Measurements from ENCODE around the gene SKIDA1. TPM values are rescaled to one million over a fixed set of nuclear protein-coding genes. Genes with fewer than 3 reads are reported as not detected.

The SKIDA1 gene
- total RNA-seq, 1 experiment from 2014 or later: 10.4 TPM

DNA sequence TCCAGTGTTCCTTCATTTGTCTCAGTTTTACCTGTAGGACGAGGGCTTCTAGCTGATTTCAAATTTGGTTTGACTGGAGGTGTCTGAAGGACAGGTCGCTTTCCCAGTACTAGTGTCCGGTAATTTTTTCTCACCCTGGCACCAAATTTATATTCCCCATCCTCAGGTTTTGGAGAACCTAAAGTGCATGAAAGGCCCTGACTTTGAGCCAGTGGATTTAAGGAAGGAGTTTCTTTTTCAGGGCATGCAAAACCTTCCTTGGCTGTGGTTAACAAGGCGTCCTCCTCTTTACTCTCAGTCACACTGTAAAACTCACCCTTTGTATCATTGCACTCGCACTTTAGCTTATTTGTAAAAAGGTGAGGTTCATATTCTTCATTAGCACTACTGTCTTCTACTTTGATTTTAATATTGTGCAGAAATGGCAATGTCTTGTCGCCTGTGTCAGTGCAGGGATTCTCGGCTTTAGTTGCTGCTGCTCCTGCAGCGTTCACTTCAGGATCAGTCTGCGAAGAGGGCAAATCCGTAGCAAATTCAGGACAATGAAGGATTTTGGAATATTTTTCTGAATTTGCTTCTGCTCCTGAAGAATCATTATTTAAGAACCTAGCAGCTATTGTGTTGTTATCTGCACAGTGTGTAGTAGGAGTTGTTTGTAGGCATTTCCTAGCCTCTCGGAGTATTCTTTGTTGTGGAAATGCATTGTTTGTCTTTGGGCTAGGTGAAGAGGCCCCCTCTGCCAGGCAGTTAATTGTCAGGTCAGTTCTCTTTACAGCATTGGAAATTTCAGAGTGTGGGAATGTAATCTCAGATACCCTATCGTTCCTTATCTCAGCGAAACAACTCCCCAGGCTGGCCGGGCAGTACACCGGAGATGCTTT lies 9.9 kb downstream of the SKIDA1 start:
- peaks cover 32% of the 10 kb centered on the region; the same call in 1 of the 2 replicates for H3K27me3 ChIP-seq (ENCODE audit: control insufficient read depth, insufficient read depth, low read length)
- peak overlapping the region; percentile 55 for H3K4me3 ChIP-seq (ENCODE audit: insufficient read depth, low read depth, low read length)
- peak; percentile 57 for DNase-seq
- H3K36me3 ChIP-seq (replicated peaks; ENCODE audit: control insufficient read depth, insufficient read depth, low read length): no peaks in the 10 kb centered on the region

GRCh38 chr10:21514818-21515351 lies 10.6 kb downstream of the SKIDA1 start:
- Histone ChIP-seq H3K36me3 (replicated peaks; ENCODE audit: control insufficient read depth, insufficient read depth, low read length) (no peaks in the 10 kb centered on the region), H3K4me3 (ENCODE audit: insufficient read depth, low read depth, low read length) (peak overlapping the region; percentile 55), H3K27me3 (ENCODE audit: control insufficient read depth, insufficient read depth, low read length) (peaks cover 26% of the 10 kb centered on the region; the same call in 1 of the 2 replicates)
- no peak for DNase-seq

- Histone ChIP-seq H3K36me3 (replicated peaks; ENCODE audit: control insufficient read depth, insufficient read depth, low read length) (no peaks in the 10 kb centered on the region), H3K27me3 (ENCODE audit: control insufficient read depth, insufficient read depth, low read length) (peaks cover 24% of the 10 kb centered on the region; the same call in 1 of the 2 replicates), H3K4me3 (ENCODE audit: insufficient read depth, low read depth, low read length) (peak overlapping the region; percentile 55; the same call in 1 of the 2 replicates)
- DNase-seq: no peak
Observed at GRCh38 chr10:21514129-21514817, 11.2 kb downstream of the SKIDA1 start.

GRCh38 chr10:21513405-21513788 lies 12.1 kb downstream of the SKIDA1 start:
- Histone ChIP-seq H3K36me3 (replicated peaks; ENCODE audit: control insufficient read depth, insufficient read depth, low read length) (no peaks in the 10 kb centered on the region), H3K27me3 (ENCODE audit: control insufficient read depth, insufficient read depth, low read length) (peaks cover 29% of the 10 kb centered on the region; the same call in 1 of the 2 replicates), H3K4me3 (ENCODE audit: insufficient read depth, low read depth, low read length) (peak overlapping the region; percentile 10; the same call in 1 of the 2 replicates)
- DNase-seq: no peak

GRCh38 chr10:21512573-21513404 lies 12.7 kb downstream of the SKIDA1 start:
- Histone ChIP-seq H3K4me3 (ENCODE audit: insufficient read depth, low read depth, low read length) (peak overlapping the region; percentile 10; the same call in 1 of the 2 replicates), H3K27me3 (ENCODE audit: control insufficient read depth, insufficient read depth, low read length) (peaks cover 27% of the 10 kb centered on the region; the same call in 1 of the 2 replicates), H3K36me3 (replicated peaks; ENCODE audit: control insufficient read depth, insufficient read depth, low read length) (no peaks in the 10 kb centered on the region)
- DNase-seq: no peak

DNA sequence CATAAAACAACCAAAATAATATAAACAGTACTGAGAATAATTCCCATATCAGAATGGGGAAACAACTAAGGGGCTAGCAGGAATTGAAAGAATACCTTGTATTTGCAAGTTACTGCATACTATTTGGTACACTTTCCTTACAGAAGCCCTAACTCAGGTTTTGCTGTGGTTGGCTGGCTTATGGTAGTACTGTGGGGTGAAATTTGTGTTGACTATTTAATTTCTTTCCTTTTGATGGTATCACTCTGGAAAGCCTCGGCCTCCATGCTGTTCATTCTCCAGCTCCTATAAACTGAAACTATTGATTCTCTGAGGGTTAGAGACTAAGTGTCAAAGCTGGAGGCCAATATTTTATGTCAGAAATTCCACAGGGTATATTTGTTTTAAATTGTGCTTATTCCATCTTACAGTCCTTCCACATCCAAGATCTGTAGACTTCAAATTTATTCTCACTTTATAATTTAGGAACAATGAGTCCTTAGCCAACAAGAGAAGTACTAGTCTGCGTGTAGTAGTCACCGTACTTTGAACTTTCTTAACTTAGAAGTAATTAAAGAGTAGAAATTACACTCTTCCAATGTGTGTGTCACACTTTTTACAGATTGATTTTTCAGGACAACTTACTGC lies 13.4 kb downstream of the SKIDA1 start:
- no peak for DNase-seq
- no peaks in the 10 kb centered on the region for H3K36me3 ChIP-seq (replicated peaks; ENCODE audit: control insufficient read depth, insufficient read depth, low read length)
- H3K27me3 ChIP-seq (ENCODE audit: control insufficient read depth, insufficient read depth, low read length): peaks cover 30% of the 10 kb centered on the region; the same call in 1 of the 2 replicates
- peak overlapping the region; percentile 3; the same call in 1 of the 2 replicates for H3K4me3 ChIP-seq (ENCODE audit: insufficient read depth, low read depth, low read length)

DNA sequence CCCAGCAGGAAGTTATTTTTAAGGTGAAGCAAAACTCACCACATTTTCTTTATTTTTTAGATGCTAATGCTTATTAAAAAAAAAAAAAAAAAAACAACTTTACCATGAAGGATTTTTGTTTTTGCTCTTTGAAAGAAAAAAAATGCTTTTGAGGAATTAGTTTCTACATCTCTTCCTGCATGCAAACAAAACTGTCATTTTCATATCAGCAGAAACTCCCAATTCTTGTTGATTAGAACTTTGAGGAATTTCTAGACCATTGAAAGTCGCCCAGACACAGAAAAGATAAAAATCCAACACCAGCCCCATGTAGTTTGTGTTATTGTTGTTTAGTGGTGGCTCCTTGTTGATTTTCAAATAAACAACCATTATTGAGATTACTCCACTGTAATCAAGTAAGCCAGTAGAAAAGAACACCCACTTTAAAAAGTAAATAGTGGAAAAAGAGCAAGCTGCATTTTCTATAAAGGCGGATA lies 14.3 kb downstream of the SKIDA1 start:
- DNase-seq: no peak
- H3K4me3 ChIP-seq (ENCODE audit: insufficient read depth, low read depth, low read length): peak overlapping the region; percentile 55; the same call in 1 of the 2 replicates
- H3K36me3 ChIP-seq (replicated peaks; ENCODE audit: control insufficient read depth, insufficient read depth, low read length): no peaks in the 10 kb centered on the region
- peaks cover 34% of the 10 kb centered on the region; the same call in 1 of the 2 replicates for H3K27me3 ChIP-seq (ENCODE audit: control insufficient read depth, insufficient read depth, low read length)

DNA sequence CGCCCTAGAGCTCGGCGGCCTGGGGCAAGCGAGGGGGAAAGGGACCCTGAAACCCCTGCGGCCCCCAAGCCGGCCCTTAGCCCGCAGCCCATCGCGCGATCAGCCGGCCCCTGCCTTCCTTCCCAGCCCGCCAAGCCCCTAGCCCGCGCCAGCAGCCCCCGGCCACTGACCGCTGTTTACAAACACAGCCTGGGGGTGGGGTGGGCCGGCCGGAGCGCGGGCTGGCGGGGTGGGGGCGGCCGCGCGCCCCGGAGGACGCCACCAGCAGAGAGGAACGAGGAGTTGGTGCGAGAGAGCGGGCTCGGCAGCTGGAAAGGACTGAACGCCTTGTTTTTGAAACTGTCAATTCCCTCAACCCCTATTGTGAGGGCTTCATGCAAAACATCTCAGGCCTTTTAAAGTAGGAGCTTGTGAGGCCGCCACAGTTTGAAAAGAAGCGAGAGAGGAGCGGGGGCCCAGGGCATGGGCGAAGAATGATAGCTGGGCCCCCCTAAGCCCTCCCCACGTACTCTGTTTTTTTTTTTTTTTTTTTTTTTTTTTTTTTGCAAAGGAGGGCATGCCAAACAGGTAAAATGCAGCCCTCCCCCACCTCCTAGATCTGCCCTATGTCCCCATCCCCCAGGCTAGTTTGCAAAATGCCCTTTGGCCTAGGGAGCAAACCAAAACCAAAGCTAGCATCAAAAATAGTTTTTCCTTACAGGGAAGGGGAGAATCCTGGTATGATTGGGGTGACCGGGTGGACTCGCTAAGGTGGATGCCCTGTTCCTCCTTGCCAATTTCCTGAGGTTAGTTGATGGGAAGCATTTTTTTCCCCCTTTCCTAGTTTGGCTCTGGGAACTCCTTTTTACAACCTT lies 15.0 kb downstream of the SKIDA1 start:
- peak; percentile 90 for DNase-seq

DNA sequence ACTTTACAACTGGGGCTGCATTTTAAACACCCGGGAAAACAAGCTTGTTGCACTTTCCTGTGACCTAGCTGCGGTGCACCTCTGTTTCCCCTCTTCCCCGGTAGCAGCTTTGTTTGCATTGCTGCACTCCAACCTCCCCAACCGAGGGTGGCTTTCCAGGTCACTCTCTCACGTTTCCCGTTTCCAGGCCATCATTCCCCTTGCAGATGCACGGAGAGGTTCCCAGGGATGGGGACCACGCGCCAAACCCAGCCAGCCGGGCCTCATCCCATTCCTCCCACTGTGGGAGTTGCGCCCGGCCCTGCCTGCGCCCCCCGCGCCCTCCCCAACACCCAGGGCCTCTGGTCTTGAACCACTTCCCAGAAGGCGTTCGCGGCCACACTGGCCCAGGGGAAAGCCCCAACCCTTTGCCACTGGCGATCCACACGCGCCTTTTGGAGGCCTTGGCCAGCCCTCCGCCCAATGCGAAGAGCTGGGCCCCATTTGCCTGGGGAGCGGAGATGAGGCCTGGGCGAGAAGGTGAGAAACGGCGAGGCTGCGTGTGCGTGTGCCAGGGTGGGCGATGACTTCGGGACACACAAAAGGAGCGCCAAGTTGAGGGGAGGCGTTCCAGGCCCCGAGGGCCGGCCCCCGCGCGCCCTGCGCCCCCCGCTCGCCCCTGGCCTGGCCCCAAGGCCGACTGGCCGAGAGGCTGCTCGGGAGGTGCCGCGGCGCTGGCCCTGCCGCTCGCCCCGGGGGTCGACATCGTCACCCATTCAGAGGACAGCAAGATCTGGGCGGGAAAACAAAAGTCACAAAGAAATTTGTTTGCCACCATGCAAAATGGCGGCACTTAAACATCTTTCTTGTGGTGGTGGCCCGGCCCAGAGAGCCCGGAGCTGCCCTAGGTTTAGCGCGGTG lies 15.9 kb downstream of the SKIDA1 start:
- Histone ChIP-seq H3K27me3 (ENCODE audit: control insufficient read depth, insufficient read depth, low read length) (peaks cover 35% of the 10 kb centered on the region; the same call in 1 of the 2 replicates), H3K36me3 (replicated peaks; ENCODE audit: control insufficient read depth, insufficient read depth, low read length) (no peaks in the 10 kb centered on the region), H3K4me3 (ENCODE audit: insufficient read depth, low read depth, low read length) (peak overlapping the region; percentile 55)
- DNase-seq: peak; percentile 80

More for the DNA sequence above, 15.0 kb downstream of the SKIDA1 start:
- Histone ChIP-seq H3K36me3 (replicated peaks; ENCODE audit: control insufficient read depth, insufficient read depth, low read length) (no peaks in the 10 kb centered on the region), H3K4me3 (ENCODE audit: insufficient read depth, low read depth, low read length) (peak overlapping the region; percentile 55), H3K27me3 (ENCODE audit: control insufficient read depth, insufficient read depth, low read length) (peaks cover 39% of the 10 kb centered on the region; the same call in 1 of the 2 replicates)

DNA sequence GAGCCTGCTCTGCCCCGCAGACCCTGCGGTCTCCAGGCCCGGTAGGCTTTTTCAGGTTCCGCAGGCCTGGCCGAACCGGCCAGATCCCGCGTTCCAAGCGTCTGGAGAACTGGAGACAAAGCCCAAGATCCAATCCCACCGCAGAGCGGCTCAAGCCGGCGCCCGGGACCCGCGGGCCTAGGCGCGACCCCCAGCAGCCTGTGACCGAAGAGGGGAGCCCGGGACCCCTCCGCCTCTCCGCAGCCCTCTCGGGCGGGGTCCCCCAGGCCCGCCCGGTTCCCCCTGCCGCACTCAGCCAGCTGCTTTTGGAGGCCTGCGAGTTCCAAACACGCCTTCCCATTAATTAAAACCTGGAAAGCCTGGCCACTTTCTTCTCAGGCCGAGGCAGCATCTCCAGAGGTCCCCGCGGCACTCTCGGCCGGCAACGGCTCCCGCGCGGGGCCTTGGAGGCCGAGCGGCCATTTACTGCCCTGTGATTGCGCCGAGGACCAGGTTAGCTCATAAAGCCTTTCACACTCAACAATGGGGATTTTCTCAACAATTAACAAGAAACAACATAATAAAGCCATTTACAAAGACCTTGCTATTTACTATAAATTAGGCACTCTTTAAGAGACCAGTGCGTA lies 16.7 kb downstream of the SKIDA1 start:
- DNase-seq: peak; percentile 78
- peaks cover 32% of the 10 kb centered on the region; the same call in 1 of the 2 replicates for H3K27me3 ChIP-seq (ENCODE audit: control insufficient read depth, insufficient read depth, low read length)
- H3K4me3 ChIP-seq (ENCODE audit: insufficient read depth, low read depth, low read length): peak overlapping the region; percentile 55
- no peaks in the 10 kb centered on the region for H3K36me3 ChIP-seq (replicated peaks; ENCODE audit: control insufficient read depth, insufficient read depth, low read length)

- H3K4me3 ChIP-seq (ENCODE audit: insufficient read depth, low read depth, low read length): peak overlapping the region; percentile 55; the same call in 1 of the 2 replicates
- DNase-seq: peak; percentile 52
Observed at GRCh38 chr10:21507150-21507549, 18.3 kb downstream of the SKIDA1 start.

More at GRCh38 chr10:21507150-21507549, 18.3 kb downstream of the SKIDA1 start:
- Histone ChIP-seq H3K27me3 (ENCODE audit: control insufficient read depth, insufficient read depth, low read length) (peaks cover 36% of the 10 kb centered on the region; the same call in 1 of the 2 replicates), H3K36me3 (replicated peaks; ENCODE audit: control insufficient read depth, insufficient read depth, low read length) (no peaks in the 10 kb centered on the region)
